TTC549 (cell line): Measurements from ENCODE around the gene CCDC92B.

Experiments used
- FAIRE-seq: peaks from 2 replicates; lab custom pipeline; 2012; peaks lifted over from hg19 to GRCh38; lab: Jason Lieb, UNC

Gene CCDC92B

GRCh38 chr17:2777242-2777867 is 27.9 kb upstream of the CCDC92B start:
- FAIRE-seq = no peak

GRCh38 chr17:2776589-2777241 is 27.3 kb upstream of the CCDC92B start:
- FAIRE-seq = no peak

- no peak for FAIRE-seq
These were observed 25.8 kb upstream of the CCDC92B start for GRCh38 chr17:2775206-2775605.

- no peak for FAIRE-seq
These were observed 20.7 kb upstream of the CCDC92B start for GRCh38 chr17:2770129-2770528.

- FAIRE-seq = no peak
These were observed 9.4 kb upstream of the CCDC92B start for GRCh38 chr17:2758870-2759269.

- FAIRE-seq = no peak
These were observed 6.7 kb upstream of the CCDC92B start for GRCh38 chr17:2755891-2756724.

GRCh38 chr17:2751491-2751890 is 2.0 kb upstream of the CCDC92B start:
- FAIRE-seq = no peak

GRCh38 chr17:2750721-2751120 is 1.3 kb upstream of the CCDC92B start:
- FAIRE-seq = no peak

- no peak for FAIRE-seq
These were observed 331 bp upstream of the CCDC92B start for GRCh38 chr17:2749784-2750181.

- no peak for FAIRE-seq
These were observed 4.0 kb downstream of the CCDC92B start for GRCh38 chr17:2745317-2746037.

- FAIRE-seq = no peak
These were observed 11.8 kb downstream of the CCDC92B start for GRCh38 chr17:2737693-2738092.

GRCh38 chr17:2736956-2737355 is 12.5 kb downstream of the CCDC92B start:
- FAIRE-seq = no peak

- FAIRE-seq = no peak
These were observed 13.6 kb downstream of the CCDC92B start for GRCh38 chr17:2735896-2736295.

GRCh38 chr17:2734939-2735338 is 14.5 kb downstream of the CCDC92B start:
- no peak for FAIRE-seq

GRCh38 chr17:2731807-2732206 is 17.6 kb downstream of the CCDC92B start:
- FAIRE-seq = no peak

GRCh38 chr17:2730764-2731353 is 18.6 kb downstream of the CCDC92B start:
- no peak for FAIRE-seq

GRCh38 chr17:2724784-2725164 is 24.7 kb downstream of the CCDC92B start:
- FAIRE-seq = no peak

- FAIRE-seq = no peak
These were observed 25.3 kb downstream of the CCDC92B start for GRCh38 chr17:2723997-2724783.

- FAIRE-seq = no peak
These were observed 25.9 kb downstream of the CCDC92B start for GRCh38 chr17:2723505-2723996.

- FAIRE-seq = no peak
These were observed 26.8 kb downstream of the CCDC92B start for GRCh38 chr17:2722611-2723010.

- no peak for FAIRE-seq
These were observed 27.8 kb downstream of the CCDC92B start for GRCh38 chr17:2721603-2722002.
